ENCODE data around the gene STK36. TPM values are rescaled to one million over a fixed set of nuclear protein-coding genes. Genes with fewer than 3 reads are reported as not detected.

STK36 gene
- total RNA-seq, 2 donors from 2014 or later = 6.0 to 8.5 TPM

DNA sequence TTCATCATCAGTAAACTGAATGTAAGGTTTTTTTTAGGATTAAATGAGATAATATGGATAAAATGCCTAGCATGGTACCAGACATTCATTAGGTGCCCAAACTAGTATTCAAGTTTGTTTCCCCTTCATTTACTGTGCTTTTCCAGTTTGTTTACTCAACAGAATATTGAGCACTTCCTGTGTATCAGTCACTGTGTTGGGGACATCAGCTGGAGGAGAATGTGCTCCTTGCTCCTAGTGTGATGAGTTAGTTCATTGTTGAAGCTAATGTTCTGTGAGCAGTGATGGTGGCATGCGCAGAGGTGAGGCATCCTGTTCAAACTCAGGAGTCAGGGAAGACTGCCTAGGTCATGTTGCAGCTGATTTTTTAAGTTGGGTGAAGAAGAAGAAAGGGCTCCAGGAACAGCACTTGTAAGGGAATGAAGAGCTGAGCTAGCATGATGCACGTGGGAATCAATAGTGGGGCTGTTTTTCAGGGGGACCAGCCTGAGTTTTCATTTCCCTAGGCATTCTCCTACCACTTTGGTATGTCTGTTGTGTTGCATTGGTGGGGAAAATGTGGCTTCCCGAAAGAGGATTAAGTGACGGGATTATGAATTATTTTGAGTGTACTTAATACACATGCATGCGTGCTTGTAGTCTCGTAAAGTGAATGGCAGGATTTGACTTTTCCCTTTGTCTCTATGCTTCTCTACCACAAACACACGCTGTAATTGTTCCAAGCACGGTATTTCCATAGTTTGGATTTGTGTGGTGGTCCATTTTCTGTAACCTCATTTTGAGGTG, 62.5 kb downstream of the STK36 start:
- Histone ChIP-seq H3K4me1 (peaks cover 0 to 22% of the 10 kb centered on the region in 2 donors), H3K4me3 (no peak overlapping the region), H3K27me3 (no peaks in the 10 kb centered on the region), H3K27ac (no peak overlapping the region), H3K36me3 (peaks cover 20% of the 10 kb centered on the region), H3K9me3 (no peaks in the 10 kb centered on the region)
- no peak for DNase-seq (ENCODE audit: low spot score)
- TF ChIP-seq, protein P1, sequence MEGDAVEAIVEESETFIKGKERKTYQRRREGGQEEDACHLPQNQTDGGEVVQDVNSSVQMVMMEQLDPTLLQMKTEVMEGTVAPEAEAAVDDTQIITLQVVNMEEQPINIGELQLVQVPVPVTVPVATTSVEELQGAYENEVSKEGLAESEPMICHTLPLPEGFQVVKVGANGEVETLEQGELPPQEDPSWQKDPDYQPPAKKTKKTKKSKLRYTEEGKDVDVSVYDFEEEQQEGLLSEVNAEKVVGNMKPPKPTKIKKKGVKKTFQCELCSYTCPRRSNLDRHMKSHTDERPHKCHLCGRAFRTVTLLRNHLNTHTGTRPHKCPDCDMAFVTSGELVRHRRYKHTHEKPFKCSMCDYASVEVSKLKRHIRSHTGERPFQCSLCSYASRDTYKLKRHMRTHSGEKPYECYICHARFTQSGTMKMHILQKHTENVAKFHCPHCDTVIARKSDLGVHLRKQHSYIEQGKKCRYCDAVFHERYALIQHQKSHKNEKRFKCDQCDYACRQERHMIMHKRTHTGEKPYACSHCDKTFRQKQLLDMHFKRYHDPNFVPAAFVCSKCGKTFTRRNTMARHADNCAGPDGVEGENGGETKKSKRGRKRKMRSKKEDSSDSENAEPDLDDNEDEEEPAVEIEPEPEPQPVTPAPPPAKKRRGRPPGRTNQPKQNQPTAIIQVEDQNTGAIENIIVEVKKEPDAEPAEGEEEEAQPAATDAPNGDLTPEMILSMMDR (IDR thresholded peaks at IDR 0.05) = no peak

DNA sequence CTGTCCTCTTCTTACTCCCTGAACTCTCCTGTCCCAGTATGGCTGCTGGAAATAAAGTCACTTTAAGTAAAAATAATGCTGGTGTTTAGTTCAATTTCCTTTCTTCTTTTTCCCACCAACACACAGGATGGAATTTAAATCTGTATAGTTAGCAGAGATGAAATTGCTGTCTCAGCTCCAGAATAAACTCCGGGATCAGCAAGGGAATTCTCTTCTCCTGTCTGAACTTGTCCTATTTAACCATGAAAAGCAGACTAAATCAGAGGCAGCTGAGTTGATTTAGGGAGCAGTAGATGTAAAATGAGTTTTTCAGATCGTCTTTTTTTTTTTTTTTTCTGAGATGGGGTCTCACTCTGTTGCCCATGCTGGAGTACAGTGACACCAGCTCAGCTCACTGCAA, 64.6 kb downstream of the STK36 start:
- no peaks in the 10 kb centered on the region for H3K27me3 ChIP-seq
- H3K36me3 ChIP-seq = peaks cover 36% of the 10 kb centered on the region
- DNase-seq (ENCODE audit: low spot score) = no peak
- TF ChIP-seq, protein P1 (IDR thresholded peaks at IDR 0.05) = no peak
- no peak overlapping the region for H3K4me3 ChIP-seq
- H3K9me3 ChIP-seq = no peaks in the 10 kb centered on the region
- H3K27ac ChIP-seq = no peak overlapping the region
- peaks cover 0 to 12% of the 10 kb centered on the region in 2 donors for H3K4me1 ChIP-seq

DNA sequence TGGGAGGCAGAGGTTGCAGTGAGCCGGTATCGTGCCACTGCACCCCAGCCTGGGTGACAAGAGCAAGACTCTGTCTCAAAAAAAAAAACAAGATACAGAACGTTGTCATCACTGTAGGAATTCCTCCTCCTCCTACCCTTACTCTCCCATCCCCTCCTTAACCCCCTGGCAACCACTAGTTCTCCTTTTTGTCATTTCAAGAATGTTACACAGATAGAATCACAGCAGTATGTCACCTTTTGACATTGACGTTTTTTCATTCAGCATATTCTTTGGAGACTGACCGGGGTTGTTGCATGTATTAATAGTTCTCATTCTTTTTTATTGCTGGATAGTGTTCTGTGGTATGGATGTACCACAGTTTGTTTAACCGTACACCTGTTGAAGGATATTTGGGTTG, 71.2 kb downstream of the STK36 start:
- Histone ChIP-seq H3K27ac (no peak overlapping the region), H3K36me3 (peaks cover 35% of the 10 kb centered on the region), H3K4me1 (peaks cover 0 to 19% of the 10 kb centered on the region in 2 donors), H3K27me3 (no peaks in the 10 kb centered on the region), H3K4me3 (no peak overlapping the region), H3K9me3 (no peaks in the 10 kb centered on the region)
- no peak for DNase-seq (ENCODE audit: low spot score)
- TF ChIP-seq, protein P1 (IDR thresholded peaks at IDR 0.05) = no peak

DNA sequence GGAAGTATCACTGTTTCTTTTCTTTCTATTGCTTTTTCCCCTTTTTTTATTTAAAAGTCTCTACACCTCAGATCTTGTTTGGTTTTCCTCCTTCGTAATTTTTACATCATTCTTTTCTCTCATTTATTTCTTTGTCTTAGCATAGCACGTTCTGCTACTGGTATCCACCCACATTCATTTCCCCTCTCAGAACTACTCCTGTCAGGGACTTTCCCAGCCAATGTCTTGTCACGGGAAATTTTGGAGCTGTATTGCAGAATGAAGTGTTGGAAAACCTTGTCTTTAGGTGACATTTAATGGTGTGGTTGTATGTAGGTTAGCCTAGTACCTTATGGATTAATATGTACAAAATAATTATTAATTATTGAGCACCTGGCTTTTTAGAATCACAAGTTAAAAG, 72.7 kb downstream of the STK36 start:
- H3K4me3 ChIP-seq = no peak overlapping the region
- H3K4me1 ChIP-seq = peaks cover 0 to 19% of the 10 kb centered on the region in 2 donors
- TF ChIP-seq, protein P1 (IDR thresholded peaks at IDR 0.05) = no peak
- H3K27me3 ChIP-seq = no peaks in the 10 kb centered on the region
- H3K27ac ChIP-seq = peak overlapping the region in 1 of 2 donors; percentile 68
- no peaks in the 10 kb centered on the region for H3K9me3 ChIP-seq
- peaks cover 37% of the 10 kb centered on the region for H3K36me3 ChIP-seq
- DNase-seq (ENCODE audit: low spot score) = peak; percentile 11

DNA sequence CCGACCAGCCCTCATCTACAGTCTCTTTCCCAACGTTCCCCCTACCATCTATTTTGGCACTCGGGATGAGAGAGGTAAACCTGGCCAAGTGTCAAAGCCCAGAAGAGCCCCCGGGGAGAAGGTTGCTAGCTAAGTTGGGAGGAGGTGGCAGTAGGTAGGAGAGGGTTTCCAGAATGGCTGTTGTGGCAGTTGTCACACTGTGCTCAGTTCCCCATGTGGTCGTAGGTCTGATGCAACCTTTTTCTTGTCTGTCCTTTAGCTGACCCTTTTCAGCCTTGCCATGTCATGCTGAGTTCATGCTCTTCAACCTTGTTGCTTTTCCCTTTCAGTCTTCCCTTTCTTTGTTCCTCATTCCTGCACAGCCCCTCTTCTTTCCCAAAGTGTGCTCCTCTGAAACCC, 73.3 kb downstream of the STK36 start:
- Histone ChIP-seq H3K27ac (peak overlapping the region; percentile 68), H3K36me3 (peaks cover 40% of the 10 kb centered on the region), H3K9me3 (no peaks in the 10 kb centered on the region), H3K27me3 (no peaks in the 10 kb centered on the region), H3K4me1 (peaks cover 0 to 19% of the 10 kb centered on the region in 2 donors), H3K4me3 (no peak overlapping the region)
- DNase-seq (ENCODE audit: low spot score) = peak; percentile 61
- TF ChIP-seq, protein P1 (IDR thresholded peaks at IDR 0.05) = no peak
